Liver (tissue), 9 donors: ENCODE results near the gene TADA3. TPM values are rescaled to one million over a fixed set of nuclear protein-coding genes. Genes with fewer than 3 reads are reported as not detected.

Experiments used
- DNase-seq: peaks from one replicate; pipeline ENCODE4 v3.0.0-alpha.2; 2017; ENCODE audit warnings: low spot score
- H3K27ac ChIP-seq, 2 donors: one replicate each; pipeline ENCODE4 v1.7.0; 2013; ENCODE audit warnings: inconsistent platforms in 2 of 2, low read length in 2 of 2, control low read depth in 1 of 2, low read depth in 1 of 2, mild to moderate bottlenecking in 1 of 2
- H3K27me3 ChIP-seq, 4 donors: one replicate each; pipeline versions ENCODE4 v1.6.1 to v1.7.0; 2013; ENCODE audit warnings: low read length in 3 of 4, inconsistent platforms in 1 of 4, mild to moderate bottlenecking in 1 of 4, moderate library complexity in 1 of 4; ENCODE audit not compliant: control insufficient read depth in 4 of 4, insufficient read depth in 4 of 4
- H3K36me3 ChIP-seq, 4 donors: one replicate each; pipeline versions ENCODE4 v1.6.1 to v1.7.0; 2013; ENCODE audit warnings: low read length in 3 of 4, mild to moderate bottlenecking in 3 of 4, low read depth in 1 of 4, moderate library complexity in 1 of 4; ENCODE audit not compliant: control insufficient read depth in 4 of 4, insufficient read depth in 3 of 4
- H3K4me1 ChIP-seq, 4 donors: one replicate each; pipeline versions ENCODE4 v1.6.1 to v1.7.0; 2013; ENCODE audit warnings: low read length in 3 of 4, mild to moderate bottlenecking in 3 of 4, moderate library complexity in 1 of 4; ENCODE audit not compliant: control insufficient read depth in 4 of 4, insufficient read depth in 4 of 4
- H3K4me3 ChIP-seq, 3 donors: one replicate each; pipeline versions ENCODE4 v1.6.1 to v1.7.0; 2013; ENCODE audit warnings: low read length in 3 of 3, control low read depth in 1 of 3, low read depth in 1 of 3, mild to moderate bottlenecking in 1 of 3
- H3K9ac ChIP-seq, 2 donors: one replicate each; pipeline ENCODE4 v1.7.0; 2013; ENCODE audit warnings: low read length in 2 of 2, mild to moderate bottlenecking in 2 of 2, moderate library complexity in 2 of 2, control low read depth in 1 of 2, low read depth in 1 of 2
- H3K9me3 ChIP-seq, 4 donors: one replicate each; pipeline versions ENCODE4 v1.6.1 to v1.7.0; 2013; ENCODE audit warnings: low read length in 3 of 4; ENCODE audit not compliant: control insufficient read depth in 4 of 4
- ATF3 ChIP-seq: IDR thresholded peaks from 2 replicates; pipeline ENCODE4 v1.6.1; 2016; ENCODE audit warnings: antibody characterized with exemption
- CTCF ChIP-seq: fragments of 150-350 bp; IDR thresholded peaks from 2 replicates; pipeline ENCODE4 v1.5.1; 2017; ENCODE audit warnings: improper control_type of control experiment, low read depth, low read length; ENCODE audit not compliant: missing input control
- EGR1 ChIP-seq, 2 donors: IDR thresholded peaks; 2 replicates each; pipeline ENCODE4 v1.6.1; 2016 to 2018; ENCODE audit warnings: antibody characterized with exemption in 2 of 2, low read depth in 2 of 2
- FOXA1 ChIP-seq: IDR thresholded peaks from 2 replicates; pipeline ENCODE4 v1.6.1; 2016; ENCODE audit warnings: antibody characterized with exemption
- FOXA2 ChIP-seq: IDR thresholded peaks from 2 replicates; pipeline ENCODE4 v1.6.1; 2016; ENCODE audit warnings: antibody characterized with exemption
- GABPA ChIP-seq, 2 donors: IDR thresholded peaks in 1 of 2; conservative IDR thresholded peaks in 1 of 2; 2 replicates each; pipeline ENCODE4 v1.6.1; 2016; ENCODE audit warnings: antibody characterized with exemption in 2 of 2, mild to moderate bottlenecking in 1 of 2, moderate library complexity in 1 of 2
- HNF4A ChIP-seq, 2 donors: conservative IDR thresholded peaks; 2 replicates each; pipeline ENCODE4 v1.6.1; 2016; ENCODE audit warnings: antibody characterized with exemption in 2 of 2, mild to moderate bottlenecking in 2 of 2
- HNF4G ChIP-seq: IDR thresholded peaks from 2 replicates; pipeline ENCODE4 v1.6.1; 2016; ENCODE audit warnings: antibody characterized with exemption
- JUND ChIP-seq, 2 donors: IDR thresholded peaks; 2 replicates each; pipeline ENCODE4 v1.6.1; 2016; ENCODE audit warnings: antibody characterized with exemption in 2 of 2
- MAX ChIP-seq: IDR thresholded peaks from 2 replicates; pipeline ENCODE4 v1.6.1; 2016; ENCODE audit warnings: antibody characterized with exemption
- NR2F2 ChIP-seq: IDR thresholded peaks from 2 replicates; pipeline ENCODE4 v1.6.1; 2016; ENCODE audit warnings: antibody characterized with exemption
- RAD21 ChIP-seq, 2 donors: IDR thresholded peaks; 2 replicates each; pipeline ENCODE4 v1.6.1; 2016; ENCODE audit warnings: antibody characterized with exemption in 2 of 2, mild to moderate bottlenecking in 2 of 2
- REST ChIP-seq: IDR thresholded peaks from 2 replicates; pipeline ENCODE4 v1.6.1; 2016; ENCODE audit warnings: antibody characterized with exemption, mild to moderate bottlenecking
- RXRA ChIP-seq, 2 donors: IDR thresholded peaks; 2 replicates each; pipeline ENCODE4 v1.6.1; 2017 to 2018; ENCODE audit warnings: antibody characterized with exemption in 2 of 2, mild to moderate bottlenecking in 1 of 2
- SP1 ChIP-seq: IDR thresholded peaks from 2 replicates; pipeline ENCODE4 v1.6.1; 2018; ENCODE audit warnings: antibody characterized with exemption, mild to moderate bottlenecking
- TAF1 ChIP-seq: conservative IDR thresholded peaks from 2 replicates; pipeline ENCODE4 v1.6.1; 2016; ENCODE audit warnings: antibody characterized with exemption, mild to moderate bottlenecking
- YY1 ChIP-seq: IDR thresholded peaks from 2 replicates; pipeline ENCODE4 v1.6.1; 2016; ENCODE audit warnings: antibody characterized with exemption, mild to moderate bottlenecking
- ZBTB33 ChIP-seq: IDR thresholded peaks from 2 replicates; pipeline ENCODE4 v1.6.1; 2016; ENCODE audit warnings: antibody characterized with exemption
- whole genome bisulfite sequencing: extraction: QIAGEN DNeasy Blood & Tissue Kit; methylation state at CpG from one replicate; pipeline ENCODE4 v1.1.7; 2013; 5-methylcytosine and 5-hydroxymethylcytosine counted together
- polyA plus RNA-seq, 2 donors: library from polyadenylated mRNA; stranded (reverse) in 1 of 2; unstranded in 1 of 2; fragments of 200-250 nt in 1 of 2; fragments of >200 nt in 1 of 2; fragmentation: Nextera tagmentation in 1 of 2; extraction: Ambion mirVana in 1 of 2; gene quantifications; one replicate each; pipeline versions ENCODE4 v1.2.1 to v1.2.3, GENCODE V29; 2013 to 2015
- total RNA-seq, 2 donors: library from RNA; depleted of rRNA; stranded (reverse); fragments of >200 nt; gene quantifications; one replicate each; pipeline ENCODE4 v1.2.3, GENCODE V29; 2014
- donor health status: healthy.
- donor health status: healthy.
- donor health status: healthy.
- donor health status: healthy.
- donor health status: healthy.

The TADA3 gene
- total and polyA plus RNA-seq, 4 donors: 16.2 to 27.8 (median 21.5) TPM

- DNase-seq: peak; percentile 96
- Histone ChIP-seq H3K9ac (peak within 1 kb of the TSS; percentile 42 to 80), H3K27me3 (no peaks in the 10 kb centered on the region), H3K4me3 (peak within 1 kb of the TSS; percentile 61 to 85 (median 77)), H3K36me3 (peaks cover 14 to 40% (median 30%) of the 10 kb centered on the region in 4 donors), H3K4me1 (peaks cover 5 to 27% (median 25%) of the 10 kb centered on the region in 4 donors), H3K27ac (peak within 1 kb of the TSS; percentile 79 to 88), H3K9me3 (no peaks in the 10 kb centered on the region)
- peak; percentile 10 to 11 for TF ChIP-seq JUND (IDR thresholded peaks at IDR 0.05)
- TF ChIP-seq RAD21 (IDR thresholded peaks at IDR 0.05): peak; percentile 50 to 52
- peak; percentile 85 for TF ChIP-seq SP1
- peak; percentile 72 to 90 for TF ChIP-seq GABPA (IDR thresholded peaks at IDR 0.05 in 1 of 2, conservative IDR thresholded peaks at IDR 0.05 in 1 of 2)
- peak; percentile 37 for TF ChIP-seq NR2F2
- TF ChIP-seq FOXA2: no peak
- TF ChIP-seq ZBTB33: peak; percentile 55
- TF ChIP-seq REST: peak; percentile 56
- TF ChIP-seq HNF4A (conservative IDR thresholded peaks at IDR 0.05): peak in 1 of 2 donors; percentile 38
- TF ChIP-seq FOXA1: no peak
- no peak for TF ChIP-seq HNF4G
- peak; percentile 74 for TF ChIP-seq MAX
- no peak for TF ChIP-seq ATF3
- TF ChIP-seq RXRA (IDR thresholded peaks at IDR 0.05): peak in 1 of 2 donors; percentile 52
- peak; percentile 81 for TF ChIP-seq YY1
- TF ChIP-seq TAF1: no peak
- TF ChIP-seq EGR1 (IDR thresholded peaks at IDR 0.05; ENCODE audit: low read depth in 2 of 2): peak; percentile 21 to 72
- under 1% methylated on average over 60 of the region's 60 CpGs for WGBS
Observed at GRCh38 chr3:9749645-9750555, 42.4 kb downstream of the TADA3 start, which contains the start of gene OGG1. Gene OGG1, plus strand, starts transcription at chr3:9749952. Its CDS starts 335 bp downstream, at chr3:9750287.

GRCh38 chr3:9749296-9749644, 43.0 kb downstream of the TADA3 start:
- Histone ChIP-seq H3K4me1 (peaks cover 5 to 27% (median 22%) of the 10 kb centered on the region in 4 donors), H3K4me3 (peak overlapping the region; percentile 61 to 85 (median 75)), H3K27ac (peak overlapping the region; percentile 64 to 88), H3K9me3 (no peaks in the 10 kb centered on the region), H3K9ac (peak overlapping the region; percentile 27 to 42), H3K36me3 (peaks cover 16 to 46% (median 34%) of the 10 kb centered on the region in 4 donors), H3K27me3 (no peaks in the 10 kb centered on the region)
- 12% methylated on average over 19 of the region's 19 CpGs for WGBS
- TF ChIP-seq EGR1 (IDR thresholded peaks at IDR 0.05; ENCODE audit: low read depth in 2 of 2) (no peak), CTCF (no peak), JUND (IDR thresholded peaks at IDR 0.05) (no peak), SP1 (no peak)
- no peak for DNase-seq
